CD4-positive, alpha-beta T cell treated with Interleukin-1 beta for 1 hour (primary cell): Measurements from ENCODE around the gene DTX3L.
A peak's percentile ranks its signal among the peaks of the same experiment; 100 is the strongest.

Experiments used
- DNase-seq, 2 donors: peaks; one replicate each; pipeline ENCODE4 v3.0.0-alpha.2; 2020 to 2022

The DTX3L gene

GRCh38 chr3:122608916-122609315 is 44.8 kb downstream of the DTX3L start:
- no peak for DNase-seq

- peak in 1 of 2 donors; percentile 18 for DNase-seq
These were observed 45.8 kb downstream of the DTX3L start for GRCh38 chr3:122609798-122610559.

- DNase-seq = no peak
These were observed 48.6 kb downstream of the DTX3L start for GRCh38 chr3:122612696-122613095.

GRCh38 chr3:122615303-122615702 is 51.2 kb downstream of the DTX3L start:
- DNase-seq = no peak

GRCh38 chr3:122618614-122619013 is 54.5 kb downstream of the DTX3L start:
- no peak for DNase-seq

- no peak for DNase-seq
These were observed 54.9 kb downstream of the DTX3L start for GRCh38 chr3:122619040-122619439.

- no peak for DNase-seq
These were observed 56.3 kb downstream of the DTX3L start for GRCh38 chr3:122620399-122620798.

- DNase-seq = no peak
These were observed 57.0 kb downstream of the DTX3L start for GRCh38 chr3:122621112-122621511.

- no peak for DNase-seq
These were observed 59.1 kb downstream of the DTX3L start for GRCh38 chr3:122623031-122623829.
